Left colon (tissue), 2 donors: ENCODE results near the gene RAD51B. TPM values are rescaled to one million over a fixed set of nuclear protein-coding genes. Genes with fewer than 3 reads are reported as not detected.
"Not testable (repeated sequence)": the region's sequence is repeated elsewhere in the genome, so short reads cannot be mapped to it uniquely, and the experiment has no call there.

Experiments used
- ATAC-seq: fragments of 200-7000 bp; cut with Tn5 transposase; one replicate; pipeline ENCODE4 v1.9.1; 2020; ENCODE audit warnings: mild to moderate bottlenecking, moderate library complexity
- DNase-seq, 2 donors: peaks; one replicate each; pipeline ENCODE4 v3.0.0-alpha.2; 2020
- intact Hi-C, 2 donors: fragments of 100-400 bp; cut with DNase I in 1 of 2; cut with micrococcal nuclease in 1 of 2; formaldehyde crosslinking; loops; one replicate each; pipeline versions ENCODE4 v1.11.2 to v1.14.0; 2022; cut with DNase I, micrococcal nuclease
- total RNA-seq, 2 donors: library from RNA; stranded (reverse); fragmentation: NEBNext Ultra II Directional; extraction: Animal tissue kit (Norgen Biotek cat#: 25700); gene quantifications; one replicate each; pipeline ENCODE4 v1.2.1, GENCODE V29; 2021
- donor health status: DM: no; HTN: no; CAD: no.
- donor health status: DM: yes; HTN: yes; CAD: no.

The RAD51B gene
- total RNA-seq, 2 donors from 2014 or later: 13.7 to 16.8 TPM

- DNase-seq: no peak
- intact Hi-C loops: no loop called here
These were observed 593.2 kb downstream of the RAD51B start for GRCh38 chr14:68412505-68413465.

GRCh38 chr14:68413509-68413908 lies 593.9 kb downstream of the RAD51B start:
- DNase-seq (no peak), ATAC-seq (no peak)
- intact Hi-C loops: no loop called here

More at GRCh38 chr14:68412505-68413465, 593.2 kb downstream of the RAD51B start:
- ATAC-seq: peak; percentile 29

- intact Hi-C loops: no loop called here
- ATAC-seq (no peak), DNase-seq (no peak)
These were observed 594.5 kb downstream of the RAD51B start for GRCh38 chr14:68414121-68414520.

GRCh38 chr14:68416171-68416570 lies 596.6 kb downstream of the RAD51B start:
- intact Hi-C loops: no loop called here
- ATAC-seq: no peak
- no peak for DNase-seq

GRCh38 chr14:68417009-68417650 lies 597.6 kb downstream of the RAD51B start:
- ATAC-seq (no peak), DNase-seq (no peak)
- intact Hi-C loops: no loop called here

GRCh38 chr14:68418174-68419118 lies 598.9 kb downstream of the RAD51B start:
- ATAC-seq (no peak), DNase-seq (no peak)
- intact Hi-C loops: no loop called here

- no peak for ATAC-seq
These were observed 600.8 kb downstream of the RAD51B start for GRCh38 chr14:68420350-68420749.

GRCh38 chr14:68421116-68421515 lies 601.5 kb downstream of the RAD51B start:
- ATAC-seq (no peak), DNase-seq (no peak)
- intact Hi-C loops: no loop called here

More at GRCh38 chr14:68420350-68420749, 600.8 kb downstream of the RAD51B start:
- intact Hi-C loops: no loop called here
- DNase-seq: no peak

- intact Hi-C loops: no loop called here
- DNase-seq (no peak), ATAC-seq (peak; percentile 28)
These were observed 604.1 kb downstream of the RAD51B start for GRCh38 chr14:68423686-68424085.

- no peak for DNase-seq
- no peak for ATAC-seq
- intact Hi-C loops: no loop called here
These were observed 605.0 kb downstream of the RAD51B start for GRCh38 chr14:68424443-68425172.

GRCh38 chr14:68426661-68427549 lies 607.3 kb downstream of the RAD51B start:
- intact Hi-C loops: no loop called here
- DNase-seq: no peak
- ATAC-seq: no peak

- DNase-seq: no peak
- ATAC-seq: peak; percentile 70
- intact Hi-C loops: no loop called here
These were observed 607.9 kb downstream of the RAD51B start for GRCh38 chr14:68427550-68427890.

- intact Hi-C loops, ATAC-seq, DNase-seq: not testable (repeated sequence)
These were observed 609.3 kb downstream of the RAD51B start for GRCh38 chr14:68428900-68429299.

- ATAC-seq, intact Hi-C loops: not testable (repeated sequence)
- DNase-seq: peak in 1 of 2 donors; percentile 25
These were observed 614.6 kb downstream of the RAD51B start for GRCh38 chr14:68434173-68434572.

- intact Hi-C loops, ATAC-seq, DNase-seq: not testable (repeated sequence)
These were observed 616.1 kb downstream of the RAD51B start for GRCh38 chr14:68435631-68436030.

- DNase-seq: no peak
- intact Hi-C loops: no loop called here
- ATAC-seq: no peak
These were observed 620.1 kb downstream of the RAD51B start for GRCh38 chr14:68439676-68440075.

- intact Hi-C loops: no loop called here
- ATAC-seq (peak; percentile 19), DNase-seq (no peak)
These were observed 621.2 kb downstream of the RAD51B start for GRCh38 chr14:68440820-68441219.
